Keratinocyte (primary cell): ENCODE measurements around the gene ALDOB.

ENCODE experiments used
- EZH2 ChIP-seq: IDR thresholded peaks from one replicate; pipeline ENCODE4 v1.6.1; 2012; ENCODE audit warnings: inconsistent platforms, mild to moderate bottlenecking, low read length, moderate library complexity
- TF ChIP-seq, protein P1 (sequence below), 3 experiments: IDR thresholded peaks in 1 of 3; conservative IDR thresholded peaks in 1 of 3; optimal IDR thresholded peaks in 1 of 3; 2 replicates in 2 of 3; 3 replicates in 1 of 3; pipeline versions ENCODE3 to v1.5.1; 2011; ENCODE audit warnings: low read length in 3 of 3, mild to moderate bottlenecking in 3 of 3, moderate library complexity in 2 of 3, control low read depth in 1 of 3, inconsistent platforms in 1 of 3; ENCODE audit not compliant: insufficient read depth in 2 of 3; ENCODE audit errors: extremely low read depth in 1 of 3

DNA sequence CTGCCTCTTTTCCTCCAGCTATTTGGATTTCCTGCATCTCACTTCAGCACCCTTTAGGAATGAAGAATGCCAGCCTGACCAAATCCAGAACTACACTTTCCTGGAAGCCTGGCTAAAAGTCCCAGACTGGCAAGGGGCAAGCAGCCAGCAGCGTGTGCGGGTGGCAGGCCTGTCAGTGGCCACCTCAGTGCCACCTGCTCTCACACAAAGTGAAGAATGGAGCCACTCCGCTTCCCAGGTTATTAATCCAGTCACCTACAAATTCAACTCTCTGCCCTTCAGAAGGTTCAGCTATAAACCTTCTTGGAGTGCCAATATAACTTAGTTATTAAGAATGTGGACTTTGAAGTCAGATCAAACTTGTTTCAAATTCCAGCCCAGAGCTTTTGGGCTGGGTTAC, 6.7 kb upstream of the ALDOB start:
- TF ChIP-seq, protein P1, sequence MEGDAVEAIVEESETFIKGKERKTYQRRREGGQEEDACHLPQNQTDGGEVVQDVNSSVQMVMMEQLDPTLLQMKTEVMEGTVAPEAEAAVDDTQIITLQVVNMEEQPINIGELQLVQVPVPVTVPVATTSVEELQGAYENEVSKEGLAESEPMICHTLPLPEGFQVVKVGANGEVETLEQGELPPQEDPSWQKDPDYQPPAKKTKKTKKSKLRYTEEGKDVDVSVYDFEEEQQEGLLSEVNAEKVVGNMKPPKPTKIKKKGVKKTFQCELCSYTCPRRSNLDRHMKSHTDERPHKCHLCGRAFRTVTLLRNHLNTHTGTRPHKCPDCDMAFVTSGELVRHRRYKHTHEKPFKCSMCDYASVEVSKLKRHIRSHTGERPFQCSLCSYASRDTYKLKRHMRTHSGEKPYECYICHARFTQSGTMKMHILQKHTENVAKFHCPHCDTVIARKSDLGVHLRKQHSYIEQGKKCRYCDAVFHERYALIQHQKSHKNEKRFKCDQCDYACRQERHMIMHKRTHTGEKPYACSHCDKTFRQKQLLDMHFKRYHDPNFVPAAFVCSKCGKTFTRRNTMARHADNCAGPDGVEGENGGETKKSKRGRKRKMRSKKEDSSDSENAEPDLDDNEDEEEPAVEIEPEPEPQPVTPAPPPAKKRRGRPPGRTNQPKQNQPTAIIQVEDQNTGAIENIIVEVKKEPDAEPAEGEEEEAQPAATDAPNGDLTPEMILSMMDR (optimal IDR thresholded peaks at IDR 0.05 in 1 of 3, IDR thresholded peaks at IDR 0.05 in 1 of 3, conservative IDR thresholded peaks at IDR 0.05 in 1 of 3; ENCODE audit: extremely low read depth in 1 of 3, insufficient read depth in 2 of 3, low read length in 3 of 3), result no peak
- TF ChIP-seq EZH2, result no peak
